Retina (tissue), 1 donor: ENCODE results near the gene PAM16.
A peak's percentile ranks its signal among the peaks of the same experiment; 100 is the strongest.

Experiments
- DNase-seq: peaks from one replicate; pipeline ENCODE4 v3.0.0-alpha.2; 2016

PAM16 gene

DNA sequence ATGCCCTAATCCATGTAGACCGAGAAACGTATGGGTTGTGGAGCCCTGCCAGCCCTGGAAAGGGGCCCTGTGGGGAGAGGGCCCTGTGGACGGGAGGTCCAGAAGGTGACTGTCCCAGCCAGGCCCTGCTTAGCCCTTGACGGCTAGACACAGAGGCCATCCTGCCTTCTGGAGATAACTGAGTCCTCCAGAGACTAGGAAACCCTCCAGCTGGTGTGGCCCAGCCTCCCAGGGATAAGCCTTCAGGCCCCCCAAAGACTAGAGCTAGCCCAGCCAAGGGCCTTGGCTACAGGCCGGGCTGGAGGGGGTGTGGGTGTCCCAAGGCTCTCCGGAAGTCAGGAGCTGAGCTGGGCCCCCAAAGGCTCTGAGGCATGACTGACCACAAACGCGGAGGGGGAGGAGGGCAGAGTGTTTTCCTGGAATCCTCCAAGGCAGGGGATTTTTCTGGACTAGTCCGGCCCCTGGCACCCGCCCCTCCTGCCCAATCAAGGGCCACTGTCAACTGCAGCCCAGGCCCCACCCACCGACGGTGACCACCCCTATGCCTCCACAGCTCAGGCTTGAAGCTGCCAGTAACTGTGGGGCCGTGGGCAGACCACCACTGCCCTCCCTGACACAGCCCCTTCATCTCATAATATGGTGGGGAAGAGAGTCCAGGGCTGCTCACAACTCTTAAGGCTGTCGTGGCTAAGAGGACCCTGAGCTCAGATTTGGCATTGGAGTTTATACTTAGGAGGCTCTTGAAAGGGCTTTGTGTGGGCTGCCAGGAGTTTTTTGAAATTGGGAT is 19.6 kb upstream of the PAM16 start:
- no peak for DNase-seq

- DNase-seq: no peak
Observed at GRCh38 chr16:4370151-4370550, 19.0 kb upstream of the PAM16 start.

DNA sequence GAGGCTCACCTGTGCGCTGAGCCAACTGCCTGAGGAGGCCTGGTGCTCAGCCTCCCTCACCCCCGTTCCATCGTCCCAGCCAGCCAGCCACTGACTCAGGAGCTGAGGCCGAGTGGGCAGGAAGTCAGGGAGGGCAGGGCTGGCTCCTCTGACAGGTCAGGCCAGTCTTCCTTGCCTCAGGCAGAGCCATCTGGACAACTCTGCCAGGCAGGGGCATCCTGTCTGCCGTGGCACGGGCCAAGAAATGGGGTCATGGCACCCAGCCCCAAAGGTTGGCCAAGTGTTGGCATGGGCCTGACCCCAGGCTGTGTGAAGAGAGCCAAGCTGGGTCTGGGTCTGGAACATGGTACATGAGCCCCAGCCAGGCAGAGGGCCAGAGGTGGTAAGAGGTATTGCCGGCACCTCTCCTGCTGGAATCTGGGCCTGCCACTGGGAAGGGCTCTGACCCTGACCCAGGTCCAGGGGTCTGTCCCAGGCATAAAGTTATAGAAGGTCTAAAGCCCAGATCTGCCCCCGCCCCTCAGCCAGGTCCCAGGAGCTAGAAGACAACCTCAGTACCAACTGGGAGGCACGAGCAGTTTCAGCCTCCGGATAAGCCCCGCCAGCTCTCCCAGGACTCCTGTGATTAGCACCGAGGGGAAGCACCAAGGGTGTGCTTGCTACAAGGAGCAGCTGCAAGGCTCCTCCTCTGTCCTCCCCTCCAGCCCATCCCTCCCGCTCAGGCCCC is 18.0 kb upstream of the PAM16 start:
- DNase-seq: no peak

GRCh38 chr16:4367393-4367856 is 16.3 kb upstream of the PAM16 start:
- no peak for DNase-seq

GRCh38 chr16:4366016-4366415 is 14.9 kb upstream of the PAM16 start:
- no peak for DNase-seq

- no peak for DNase-seq
Observed at GRCh38 chr16:4365615-4366014, 14.5 kb upstream of the PAM16 start.

GRCh38 chr16:4365014-4365406 is 13.9 kb upstream of the PAM16 start:
- no peak for DNase-seq

GRCh38 chr16:4364196-4365013 is 13.3 kb upstream of the PAM16 start:
- no peak for DNase-seq

DNA sequence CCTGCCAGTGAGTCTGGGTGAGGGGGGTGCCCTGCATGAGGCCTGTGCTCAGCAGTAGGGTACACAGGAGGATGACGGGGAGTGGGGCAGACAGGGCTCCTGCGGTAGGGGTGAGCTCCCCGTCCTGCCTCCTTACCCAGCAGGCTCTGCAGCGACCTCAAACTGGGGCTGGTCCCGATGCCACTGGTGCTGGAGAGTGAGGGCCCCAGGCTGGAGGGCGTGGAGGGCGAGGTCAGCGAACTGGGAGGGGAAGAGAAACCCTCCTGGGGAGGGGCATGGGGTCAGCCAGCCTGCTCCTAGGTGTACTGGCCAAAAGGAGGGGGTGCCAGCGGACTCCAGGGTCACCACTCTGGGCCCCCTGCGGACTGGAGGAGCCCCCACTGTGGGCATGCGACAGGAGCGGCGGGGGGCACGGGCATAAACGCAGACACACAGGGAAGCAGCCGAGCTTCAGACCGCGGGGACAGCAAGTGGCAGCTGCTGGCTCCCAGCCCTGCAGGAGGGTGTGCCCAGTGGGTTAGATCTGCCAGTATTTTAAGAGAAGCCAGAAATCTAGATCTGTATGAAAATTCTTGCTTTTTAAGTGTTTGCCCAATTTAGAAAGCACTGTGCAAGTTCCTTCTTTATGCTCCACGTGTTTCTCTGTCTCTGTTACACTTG is 11.5 kb upstream of the PAM16 start:
- no peak for DNase-seq

DNA sequence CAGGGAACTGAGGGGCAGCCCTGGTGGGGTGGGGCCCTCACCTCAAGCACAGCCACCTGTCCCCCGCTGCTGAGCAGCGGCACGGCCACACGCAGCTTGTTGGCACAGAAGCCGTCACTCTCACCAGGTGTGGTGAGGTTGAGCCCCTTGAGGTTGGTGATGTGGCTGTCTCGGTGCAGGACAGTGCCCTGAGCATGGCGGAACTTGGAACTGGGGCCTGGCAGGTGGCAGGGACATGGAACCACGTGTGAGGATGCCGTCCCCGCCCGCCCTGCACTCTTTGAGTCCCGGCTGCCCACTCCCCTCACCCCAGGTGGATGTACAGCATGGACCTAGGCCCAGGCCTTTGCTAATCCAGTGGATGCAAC is 10.8 kb upstream of the PAM16 start:
- no peak for DNase-seq

DNA sequence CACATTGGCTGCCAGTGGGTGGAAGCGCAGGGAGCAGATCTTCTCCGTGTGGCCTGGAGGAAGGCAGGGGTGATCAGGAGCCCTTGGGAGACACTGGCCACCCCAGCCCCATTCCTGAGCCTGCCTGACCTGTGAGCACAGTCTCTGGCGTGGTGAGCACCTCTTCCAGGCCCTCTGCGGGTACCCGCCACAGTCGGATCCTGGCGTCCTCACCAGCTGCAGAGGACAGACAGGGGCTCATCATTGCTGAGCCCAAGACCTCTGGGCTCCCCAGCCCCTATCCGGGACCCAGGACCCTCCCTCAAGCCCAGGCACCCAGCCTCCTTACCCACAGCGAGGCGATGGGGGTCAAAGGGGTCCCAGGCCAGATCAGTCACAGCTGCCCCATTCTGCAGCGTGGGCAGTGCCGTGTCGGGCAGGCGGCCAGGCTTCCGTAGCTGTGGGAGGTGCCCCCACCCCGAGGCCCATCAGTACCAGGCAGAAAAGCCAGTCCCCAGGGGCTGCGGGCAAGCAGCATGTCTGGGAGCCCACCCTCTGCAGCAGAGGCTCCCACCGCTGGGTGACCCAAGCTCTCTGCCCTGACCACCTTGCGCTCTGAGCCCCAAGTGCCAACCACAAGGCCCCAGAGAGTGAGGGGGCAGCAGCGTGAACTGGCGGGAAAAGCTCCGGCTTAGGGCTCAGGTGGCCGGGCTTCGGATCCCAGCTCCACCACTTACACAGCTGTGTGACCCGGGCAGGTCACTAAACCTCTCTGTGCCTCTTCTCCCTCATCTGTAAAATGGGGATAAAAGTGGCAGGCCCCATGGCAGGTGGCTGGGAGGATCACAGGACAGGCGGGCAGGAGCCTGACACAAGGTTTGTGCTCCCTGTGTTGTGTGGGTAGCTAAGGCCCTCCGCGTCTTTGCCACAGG is 10.2 kb upstream of the PAM16 start:
- no peak for DNase-seq

GRCh38 chr16:4360538-4361021 is 9.5 kb upstream of the PAM16 start:
- no peak for DNase-seq

GRCh38 chr16:4359914-4360313 is 8.8 kb upstream of the PAM16 start:
- DNase-seq: no peak

DNA sequence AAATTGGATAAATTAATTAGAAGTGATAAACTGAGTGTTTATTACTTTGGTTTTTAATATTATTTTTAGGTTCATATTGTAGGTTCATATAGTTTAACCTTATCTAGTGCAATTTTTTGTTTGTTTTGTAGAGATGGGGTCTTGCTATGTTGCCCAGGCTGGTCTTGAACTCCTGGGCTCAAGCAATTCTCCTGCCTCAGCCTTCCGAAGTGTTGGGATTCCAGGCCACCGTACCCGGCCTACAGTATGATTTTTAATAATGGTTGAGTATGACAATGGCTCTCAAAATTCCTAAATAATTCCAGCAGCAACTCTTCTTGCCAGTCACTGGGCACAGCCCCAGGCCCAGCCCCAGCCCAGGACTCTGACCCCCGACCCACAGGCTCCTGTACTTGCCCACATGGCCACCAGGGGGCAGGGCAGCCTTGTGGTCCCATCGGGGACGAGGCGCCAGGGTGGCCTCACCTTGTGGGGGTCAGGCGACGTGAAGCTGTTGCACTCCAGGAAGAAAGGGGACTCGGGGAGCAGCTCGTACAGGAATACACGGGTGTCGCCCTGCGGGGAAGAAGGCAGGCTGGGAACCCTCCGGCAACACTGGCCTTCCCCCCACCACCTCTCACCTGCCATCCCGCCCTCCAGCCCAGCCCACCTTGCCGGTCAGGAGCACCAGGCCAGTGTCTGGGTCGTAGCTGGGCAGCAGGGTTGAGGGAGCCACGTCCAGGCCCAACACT is 7.9 kb upstream of the PAM16 start:
- peak; percentile 58 for DNase-seq

DNA sequence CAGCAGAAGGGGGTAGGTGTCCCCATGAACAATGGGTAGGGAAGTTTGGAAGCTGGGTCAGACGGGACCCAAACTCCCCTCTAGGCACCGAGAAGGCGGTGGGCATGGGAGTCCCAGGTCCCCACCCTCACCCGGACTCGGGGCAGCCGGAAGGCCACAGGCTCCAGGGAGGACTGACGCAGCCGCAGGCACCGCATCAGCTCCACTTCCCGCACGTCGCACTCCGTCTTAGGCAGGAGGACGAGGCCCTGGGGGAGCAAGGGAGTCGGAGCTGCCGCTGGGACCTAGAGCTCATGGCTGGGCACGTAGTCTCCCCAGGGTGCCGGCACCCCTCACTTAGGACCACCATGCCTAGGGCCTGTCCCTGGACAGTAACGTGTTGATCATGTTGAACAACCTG is 7.1 kb upstream of the PAM16 start:
- DNase-seq: no peak

GRCh38 chr16:4356820-4357219 is 5.7 kb upstream of the PAM16 start:
- DNase-seq: no peak

DNA sequence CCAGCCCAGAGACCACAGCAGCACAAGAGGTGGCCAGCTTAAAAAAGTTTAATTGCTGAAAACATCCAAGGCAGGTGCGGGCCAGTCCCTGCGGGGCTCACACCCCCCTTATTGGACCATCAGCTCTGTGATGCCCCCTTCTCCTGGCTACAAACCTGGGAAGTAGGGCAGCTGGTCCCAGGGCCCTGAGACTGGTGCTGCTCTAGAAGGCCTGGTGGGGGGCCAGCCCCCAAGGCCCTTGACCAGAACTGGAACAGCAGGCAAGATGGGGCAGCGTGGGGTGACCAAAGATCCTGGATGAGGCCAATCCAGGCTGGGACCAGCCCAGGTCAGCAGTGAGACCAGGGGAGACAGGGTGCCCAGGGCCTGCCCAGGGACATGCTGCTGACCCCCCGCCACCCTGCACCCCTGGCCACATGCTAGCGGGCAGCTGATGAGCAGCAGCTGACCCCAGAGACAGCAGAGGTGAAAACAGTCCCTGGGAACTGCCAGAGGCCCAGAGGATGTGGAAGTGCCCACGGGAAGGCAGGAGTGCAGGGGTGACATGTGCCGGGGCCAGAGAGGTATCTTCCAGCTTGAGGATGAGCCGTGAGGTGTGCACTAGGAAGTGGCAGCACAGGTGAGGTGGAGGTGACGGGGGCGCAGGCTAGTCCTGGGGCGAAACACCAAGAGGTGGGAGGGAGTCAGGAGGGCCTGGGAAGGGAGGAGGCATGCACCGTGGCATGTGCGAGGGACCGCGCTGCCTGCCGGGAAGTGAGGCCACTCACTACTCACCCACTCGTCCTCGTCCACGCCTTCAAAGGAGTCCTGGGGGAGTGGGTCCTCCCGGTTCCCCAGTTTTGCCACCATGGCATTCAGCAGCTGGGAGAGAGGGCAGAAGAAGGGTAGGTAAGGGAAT is 3.6 kb upstream of the PAM16 start:
- no peak for DNase-seq

GRCh38 chr16:4353675-4354074 is 2.6 kb upstream of the PAM16 start:
- no peak for DNase-seq

- no peak for DNase-seq
Observed at GRCh38 chr16:4352843-4353242, 1.7 kb upstream of the PAM16 start.

GRCh38 chr16:4351880-4352279 is 759 bp upstream of the PAM16 start:
- DNase-seq: no peak
